AG04449 (cell line): ENCODE data around the gene PPP1R27.

ENCODE experiments used
- CTCF ChIA-PET: fragments of 350-600 bp; formaldehyde crosslinking; extraction: SDS; loops from one replicate; lab custom pipeline; 2021; ENCODE audit warnings: antibody characterized with exemption; lab: Yijun Ruan, JAX
- POLR2A ChIA-PET: fragments of 400-600, 350-600 bp; formaldehyde crosslinking; extraction: SDS; loops from one replicate; lab custom pipeline; 2020; ENCODE audit warnings: antibody characterized with exemption, inconsistent platforms; lab: Yijun Ruan, JAX
- DNase-seq: peaks from one replicate; pipeline ENCODE4 v3.0.0-alpha.2; 2010; ENCODE audit warnings: low read depth, low spot score
- H3K4me3 ChIP-seq: 2 replicates; pipeline ENCODE4 v1.5.1; 2011; ENCODE audit warnings: low read depth, mild to moderate bottlenecking, control low read depth, low read length
- CTCF ChIP-seq: IDR thresholded peaks from one replicate; pipeline ENCODE4 v1.5.1; 2011; ENCODE audit warnings: mild to moderate bottlenecking, moderate library complexity, low read length, control low read depth, inconsistent platforms; ENCODE audit not compliant: insufficient read depth; ENCODE audit errors: missing control alignments

Gene PPP1R27

GRCh38 chr17:81829858-81830257 is 5.0 kb downstream of the PPP1R27 start:
- ChIA-PET POLR2A (no interaction called here), CTCF (no interaction called here)
- no peak for TF ChIP-seq CTCF
- no peak overlapping the region for H3K4me3 ChIP-seq
- no peak for DNase-seq

- no peak for TF ChIP-seq CTCF
- POLR2A ChIA-PET, result interaction anchor here (0.6 kb wide), 1 partner anchor 32 kb away, joined by 4 read pairs; no protein-coding TSS in a partner anchor
- H3K4me3 ChIP-seq, result no peak overlapping the region
- no peak for DNase-seq
- CTCF ChIA-PET, result interaction anchor here (1.9 kb wide), 1 partner anchor 11 kb away, joined by 4 read pairs; no protein-coding TSS in a partner anchor
These were observed 6.2 kb downstream of the PPP1R27 start for GRCh38 chr17:81828656-81829055.

- ChIA-PET POLR2A (no interaction called here), CTCF (interaction anchor here (0.8 kb wide), 1 partner anchor 93 kb away, joined by 3 read pairs; no protein-coding TSS in a partner anchor)
- DNase-seq, result no peak
- no peak overlapping the region for H3K4me3 ChIP-seq
- no peak for TF ChIP-seq CTCF
These were observed 8.9 kb downstream of the PPP1R27 start for GRCh38 chr17:81825841-81826466.

GRCh38 chr17:81824595-81824994 is 10.3 kb downstream of the PPP1R27 start:
- DNase-seq, result no peak
- POLR2A ChIA-PET, result no interaction called here
- TF ChIP-seq CTCF, result no peak
- H3K4me3 ChIP-seq, result no peak overlapping the region
- CTCF ChIA-PET, result interaction anchor here (1.5 kb wide), 1 partner anchor 90 kb away, joined by 6 read pairs; no protein-coding TSS in a partner anchor

- POLR2A ChIA-PET, result no interaction called here
- no peak overlapping the region for H3K4me3 ChIP-seq
- TF ChIP-seq CTCF, result no peak
- DNase-seq, result no peak
- CTCF ChIA-PET, result interaction anchor here (1.5 kb wide), 1 partner anchor 89 kb away, joined by 6 read pairs; no protein-coding TSS in a partner anchor
These were observed 10.9 kb downstream of the PPP1R27 start for GRCh38 chr17:81823820-81824550.

GRCh38 chr17:81822996-81823819 is 11.6 kb downstream of the PPP1R27 start:
- no peak overlapping the region for H3K4me3 ChIP-seq
- POLR2A ChIA-PET, result no interaction called here
- CTCF ChIA-PET, result no interaction called here
- no peak for DNase-seq
- no peak for TF ChIP-seq CTCF
